ENCODE measurements around the gene TMEM72.

- no peak for TF ChIP-seq POLR2A (IDR thresholded peaks at IDR 0.05)
- TF ChIP-seq CTCF (IDR thresholded peaks at IDR 0.05), result no peak
Observed at GRCh38 chr10:44883593-44884331, 27.4 kb upstream of the TMEM72 start.

Data from testis (tissue), 2 donors.